HL-60 (cell line): ENCODE data around the gene ESR1.
"Not testable (repeated sequence)": the region's sequence is repeated elsewhere in the genome, so short reads cannot be mapped to it uniquely, and the experiment has no call there.

Experiments
- DNase-seq, 2 experiments: peaks; one replicate each; pipeline ENCODE4 v3.0.0-alpha.2; 2010 to 2020; ENCODE audit warnings: low read depth in 1 of 2, low spot score in 1 of 2
- H3K27ac ChIP-seq: fragments of 250-450 bp; sonication (Bioruptor Pico); replicated peaks from 2 replicates; pipeline ENCODE4 v1.5.1; 2020; ENCODE audit warnings: mild to moderate bottlenecking, moderate library complexity
- H3K27me3 ChIP-seq: fragments of 250-450 bp; sonication (Bioruptor Pico); 2 replicates; pipeline ENCODE4 v1.5.1; 2021; ENCODE audit warnings: mild to moderate bottlenecking, moderate library complexity; ENCODE audit not compliant: insufficient read depth, poor library complexity, severe bottlenecking
- H3K4me3 ChIP-seq: replicated peaks from 2 replicates; pipeline ENCODE4 v1.5.1; 2011; ENCODE audit warnings: mild to moderate bottlenecking, control low read depth, low read length; ENCODE audit not compliant: insufficient read depth
- CTCF ChIP-seq: IDR thresholded peaks from one replicate; pipeline ENCODE4 v1.5.1; 2011; ENCODE audit warnings: low read length, control low read depth, inconsistent platforms; ENCODE audit not compliant: insufficient read depth
- GABPA ChIP-seq: IDR thresholded peaks from 2 replicates; pipeline ENCODE4 v1.6.1; 2012; ENCODE audit warnings: low read depth
- POLR2AphosphoS5 ChIP-seq: IDR thresholded peaks from 2 replicates; pipeline ENCODE4 v1.6.1; 2012; ENCODE audit warnings: low read depth
- SPI1 ChIP-seq: IDR thresholded peaks from 2 replicates; pipeline ENCODE4 v1.6.1; 2012; ENCODE audit warnings: low read depth, mild to moderate bottlenecking, borderline replicate concordance
- TF ChIP-seq, protein P1 (sequence below): IDR thresholded peaks from 2 replicates; pipeline ENCODE4 v1.6.1; 2012; ENCODE audit warnings: low read depth; ENCODE audit not compliant: insufficient replicate concordance

The ESR1 gene

GRCh38 chr6:151882206-151882605 lies 74.7 kb downstream of the ESR1 start:
- TF ChIP-seq, protein P1, sequence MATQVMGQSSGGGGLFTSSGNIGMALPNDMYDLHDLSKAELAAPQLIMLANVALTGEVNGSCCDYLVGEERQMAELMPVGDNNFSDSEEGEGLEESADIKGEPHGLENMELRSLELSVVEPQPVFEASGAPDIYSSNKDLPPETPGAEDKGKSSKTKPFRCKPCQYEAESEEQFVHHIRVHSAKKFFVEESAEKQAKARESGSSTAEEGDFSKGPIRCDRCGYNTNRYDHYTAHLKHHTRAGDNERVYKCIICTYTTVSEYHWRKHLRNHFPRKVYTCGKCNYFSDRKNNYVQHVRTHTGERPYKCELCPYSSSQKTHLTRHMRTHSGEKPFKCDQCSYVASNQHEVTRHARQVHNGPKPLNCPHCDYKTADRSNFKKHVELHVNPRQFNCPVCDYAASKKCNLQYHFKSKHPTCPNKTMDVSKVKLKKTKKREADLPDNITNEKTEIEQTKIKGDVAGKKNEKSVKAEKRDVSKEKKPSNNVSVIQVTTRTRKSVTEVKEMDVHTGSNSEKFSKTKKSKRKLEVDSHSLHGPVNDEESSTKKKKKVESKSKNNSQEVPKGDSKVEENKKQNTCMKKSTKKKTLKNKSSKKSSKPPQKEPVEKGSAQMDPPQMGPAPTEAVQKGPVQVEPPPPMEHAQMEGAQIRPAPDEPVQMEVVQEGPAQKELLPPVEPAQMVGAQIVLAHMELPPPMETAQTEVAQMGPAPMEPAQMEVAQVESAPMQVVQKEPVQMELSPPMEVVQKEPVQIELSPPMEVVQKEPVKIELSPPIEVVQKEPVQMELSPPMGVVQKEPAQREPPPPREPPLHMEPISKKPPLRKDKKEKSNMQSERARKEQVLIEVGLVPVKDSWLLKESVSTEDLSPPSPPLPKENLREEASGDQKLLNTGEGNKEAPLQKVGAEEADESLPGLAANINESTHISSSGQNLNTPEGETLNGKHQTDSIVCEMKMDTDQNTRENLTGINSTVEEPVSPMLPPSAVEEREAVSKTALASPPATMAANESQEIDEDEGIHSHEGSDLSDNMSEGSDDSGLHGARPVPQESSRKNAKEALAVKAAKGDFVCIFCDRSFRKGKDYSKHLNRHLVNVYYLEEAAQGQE: no peak
- TF ChIP-seq POLR2AphosphoS5 (no peak), CTCF (no peak), SPI1 (no peak), GABPA (no peak)

DNA sequence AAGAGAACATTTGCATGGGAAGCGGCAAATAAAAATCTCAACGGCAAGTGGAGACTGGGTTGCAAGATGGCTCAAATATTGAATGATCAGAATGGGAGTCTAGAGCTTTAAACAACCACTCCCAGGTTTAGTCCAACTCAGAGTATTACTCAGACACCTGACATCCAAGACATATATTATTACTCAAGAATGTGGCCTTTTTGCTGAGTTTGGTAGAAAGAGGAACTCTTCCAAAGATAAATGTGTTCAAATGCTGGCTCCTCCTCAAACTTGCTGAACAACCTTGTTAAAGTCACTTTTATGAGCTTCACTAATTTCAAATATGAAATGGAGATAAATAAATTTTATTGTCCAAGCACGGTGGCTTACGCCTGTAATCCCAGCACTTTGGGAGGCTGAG lies 77.8 kb downstream of the ESR1 start:
- Histone ChIP-seq H3K4me3 (no peak overlapping the region), H3K27me3 (no peaks in the 10 kb centered on the region), H3K27ac (no peak overlapping the region)
- TF ChIP-seq SPI1 (peak; percentile 11; the same call in 1 of the 2 replicates), POLR2AphosphoS5 (no peak), GABPA (no peak), CTCF (no peak)
- TF ChIP-seq, protein P1: no peak
- no peak for DNase-seq

More at GRCh38 chr6:151882206-151882605, 74.7 kb downstream of the ESR1 start:
- Histone ChIP-seq H3K4me3 (no peak overlapping the region), H3K27me3 (no peaks in the 10 kb centered on the region), H3K27ac (no peak overlapping the region)
- DNase-seq: no peak

- no peak overlapping the region for H3K27ac ChIP-seq
- no peaks in the 10 kb centered on the region for H3K27me3 ChIP-seq
- TF ChIP-seq CTCF (no peak), POLR2AphosphoS5 (no peak), GABPA (no peak), SPI1 (no peak)
- TF ChIP-seq, protein P1: no peak
- DNase-seq: no peak
- no peak overlapping the region for H3K4me3 ChIP-seq
These were observed 84.0 kb downstream of the ESR1 start for GRCh38 chr6:151891524-151891923.

DNA sequence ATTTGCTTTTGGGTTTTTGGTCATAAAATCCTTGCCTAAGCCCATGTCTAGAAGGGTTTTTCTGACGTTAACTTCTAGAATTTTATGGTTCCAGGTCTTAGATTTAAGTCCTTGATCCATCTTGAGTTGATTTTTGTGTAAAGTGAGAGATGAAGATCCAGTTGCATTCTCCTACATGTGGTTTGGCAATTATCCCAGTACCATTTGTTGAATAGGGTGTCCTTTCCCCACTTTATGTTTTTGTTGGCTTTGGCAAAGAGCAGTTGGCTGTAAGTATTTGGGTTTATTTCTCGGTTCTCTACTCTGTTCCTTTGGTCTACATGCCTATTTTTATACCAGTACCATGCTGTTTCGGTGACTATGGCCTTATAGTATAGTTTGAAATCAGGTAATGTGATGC lies 86.9 kb downstream of the ESR1 start:
- H3K27ac ChIP-seq, H3K27me3 ChIP-seq, H3K4me3 ChIP-seq, DNase-seq: not testable (repeated sequence)

DNA sequence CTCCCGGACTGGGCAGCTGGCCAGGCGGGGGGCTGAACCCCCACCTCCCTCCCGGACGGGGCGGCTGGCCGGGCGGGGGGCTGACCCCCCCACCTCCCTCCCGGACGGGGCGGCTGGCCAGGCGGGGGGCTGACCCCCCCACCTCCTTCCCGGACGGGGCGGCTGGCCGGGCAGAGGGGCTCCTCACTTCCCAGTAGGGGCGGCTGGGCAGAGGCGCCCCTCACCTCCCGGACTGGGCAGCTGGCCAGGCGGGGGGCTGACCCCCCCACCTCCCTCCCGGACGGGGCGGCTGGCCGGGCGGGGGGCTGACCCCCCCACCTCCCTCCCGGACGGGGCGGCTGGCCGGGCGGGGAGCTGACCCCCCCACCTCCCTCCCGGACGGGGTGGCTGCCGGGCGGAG lies 91.7 kb downstream of the ESR1 start:
- H3K4me3 ChIP-seq, H3K27me3 ChIP-seq: not testable (repeated sequence)

DNA sequence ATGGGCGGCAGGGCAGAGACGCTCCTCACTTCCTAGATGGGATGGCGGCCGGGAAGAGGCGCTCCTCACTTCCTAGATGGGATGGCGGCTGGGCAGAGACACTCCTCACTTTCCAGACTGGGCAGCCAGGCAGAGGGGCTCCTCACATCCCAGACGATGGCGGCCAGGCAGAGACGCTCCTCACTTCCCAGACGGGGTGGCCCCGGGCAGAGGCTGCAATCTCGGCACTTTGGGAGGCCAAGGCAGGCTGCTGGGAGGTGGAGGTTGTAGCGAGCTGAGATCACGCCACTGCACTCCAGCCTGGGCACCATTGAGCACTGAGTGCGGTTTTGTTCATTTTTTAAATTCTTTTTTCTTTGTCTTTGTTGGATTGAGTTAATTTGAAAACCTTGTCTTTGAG lies 92.3 kb downstream of the ESR1 start:
- H3K4me3 ChIP-seq, H3K27ac ChIP-seq, H3K27me3 ChIP-seq, DNase-seq: not testable (repeated sequence)

More for the DNA sequence above, 91.7 kb downstream of the ESR1 start:
- not testable (repeated sequence) for DNase-seq, H3K27ac ChIP-seq
